Measurements from ENCODE around the gene S1PR4. TPM values are rescaled to one million over a fixed set of nuclear protein-coding genes. Genes with fewer than 3 reads are reported as not detected.

S1PR4 gene
- total and polyA plus RNA-seq, 9 of the 15 experiments (the other 6 are each of a cell fraction or from before 2014, with no cell fraction given): 0.27 TPM; not detected in 8

DNA sequence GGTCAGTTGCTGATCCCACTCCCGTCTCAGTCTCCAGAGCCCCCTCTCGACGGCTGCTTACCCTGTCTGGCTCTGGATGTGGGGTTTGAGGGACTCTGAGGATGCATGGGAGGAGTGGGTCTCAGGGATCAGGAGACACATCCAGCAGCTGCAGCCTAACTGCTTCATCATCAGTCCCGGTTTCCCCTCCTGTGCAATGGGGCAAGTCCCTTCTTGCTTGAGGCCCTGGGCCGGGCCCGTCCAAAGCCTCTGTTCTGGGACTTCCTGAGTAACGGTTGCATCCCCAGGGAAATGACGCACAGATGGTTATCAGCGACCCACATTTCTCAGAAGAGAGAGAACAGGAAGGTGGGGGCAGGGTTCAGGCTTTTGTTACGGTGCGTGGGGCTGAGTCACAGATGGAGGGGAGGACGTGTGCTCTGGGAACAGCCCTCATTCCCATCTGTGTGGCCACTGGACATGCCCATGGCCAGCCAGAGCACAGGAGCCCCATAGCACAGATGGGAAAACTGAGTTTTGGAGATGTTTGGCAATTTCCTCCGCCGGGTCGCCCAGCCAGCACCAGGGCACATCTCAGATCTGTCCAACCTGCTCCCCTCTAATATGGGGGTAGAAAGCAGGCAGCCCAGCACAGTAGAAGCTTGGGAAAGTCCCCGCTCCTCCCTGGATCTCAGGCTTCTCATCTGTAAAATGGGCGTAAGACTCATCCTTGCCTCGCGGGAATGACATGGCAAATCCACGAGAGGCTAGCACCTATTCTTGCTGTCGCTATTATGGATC lies 23.4 kb upstream of the S1PR4 start (continued):
- peak; percentile 60 for TF ChIP-seq MGA (IDR thresholded peaks at IDR 0.05)
- TF ChIP-seq, protein P1, sequence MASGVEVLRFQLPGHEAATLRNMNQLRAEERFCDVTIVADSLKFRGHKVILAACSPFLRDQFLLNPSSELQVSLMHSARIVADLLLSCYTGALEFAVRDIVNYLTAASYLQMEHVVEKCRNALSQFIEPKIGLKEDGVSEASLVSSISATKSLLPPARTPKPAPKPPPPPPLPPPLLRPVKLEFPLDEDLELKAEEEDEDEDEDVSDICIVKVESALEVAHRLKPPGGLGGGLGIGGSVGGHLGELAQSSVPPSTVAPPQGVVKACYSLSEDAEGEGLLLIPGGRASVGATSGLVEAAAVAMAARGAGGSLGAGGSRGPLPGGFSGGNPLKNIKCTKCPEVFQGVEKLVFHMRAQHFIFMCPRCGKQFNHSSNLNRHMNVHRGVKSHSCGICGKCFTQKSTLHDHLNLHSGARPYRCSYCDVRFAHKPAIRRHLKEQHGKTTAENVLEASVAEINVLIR (CRISPR knock-in tag; IDR thresholded peaks at IDR 0.05): peak; percentile 78
- TF ChIP-seq ZNF12 (CRISPR knock-in tag; IDR thresholded peaks at IDR 0.05): 0 out of 2 replicates have a peak, but pooled peaks have one; percentile 33
- peak; percentile 41 for TF ChIP-seq ZFP36 (IDR thresholded peaks at IDR 0.05; ENCODE audit: low read depth, low read length, partially characterized antibody)
- no peak for TF ChIP-seq TSC22D4 (tag; IDR thresholded peaks at IDR 0.05)
- TF ChIP-seq, protein P2, sequence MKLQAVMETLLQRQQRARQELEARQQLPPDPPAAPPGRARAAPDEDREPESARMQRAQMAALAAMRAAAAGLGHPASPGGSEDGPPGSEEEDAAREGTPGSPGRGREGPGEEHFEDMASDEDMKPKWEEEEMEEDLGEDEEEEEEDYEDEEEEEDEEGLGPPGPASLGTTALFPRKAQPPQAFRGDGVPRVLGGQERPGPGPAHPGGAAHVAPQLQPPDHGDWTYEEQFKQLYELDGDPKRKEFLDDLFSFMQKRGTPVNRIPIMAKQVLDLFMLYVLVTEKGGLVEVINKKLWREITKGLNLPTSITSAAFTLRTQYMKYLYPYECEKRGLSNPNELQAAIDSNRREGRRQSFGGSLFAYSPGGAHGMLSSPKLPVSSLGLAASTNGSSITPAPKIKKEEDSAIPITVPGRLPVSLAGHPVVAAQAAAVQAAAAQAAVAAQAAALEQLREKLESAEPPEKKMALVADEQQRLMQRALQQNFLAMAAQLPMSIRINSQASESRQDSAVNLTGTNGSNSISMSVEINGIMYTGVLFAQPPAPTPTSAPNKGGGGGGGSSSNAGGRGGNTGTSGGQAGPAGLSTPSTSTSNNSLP (IDR thresholded peaks at IDR 0.05; ENCODE audit: borderline replicate concordance, low read depth, low read length): no peak
- peak; percentile 95 for TF ChIP-seq NEUROD1 (IDR thresholded peaks at IDR 0.05; ENCODE audit: borderline replicate concordance, low read depth, low read length, partially characterized antibody)
- peak; percentile 80 for TF ChIP-seq NCOR1 (IDR thresholded peaks at IDR 0.05)
- no peak for TF ChIP-seq IFI16 (CRISPR knock-in tag; IDR thresholded peaks at IDR 0.05)
- TF ChIP-seq MYBL2 (IDR thresholded peaks at IDR 0.05; ENCODE audit: low read depth): peak; percentile 79
- TF ChIP-seq MYBL2 (CRISPR knock-in tag; IDR thresholded peaks at IDR 0.05; ENCODE audit: borderline replicate concordance): no peak

All from K562 (cell line).